Large intestine (tissue), 3 donors: ENCODE data around the gene C1QTNF5. TPM values are rescaled to one million over a fixed set of nuclear protein-coding genes. Genes with fewer than 3 reads are reported as not detected.

ENCODE experiments used
- DNase-seq, 2 donors: peaks; one replicate each; pipeline versions ENCODE4 v3.0.0 to v3.0.0-alpha.2; 2013
- H3K27ac ChIP-seq: one replicate; pipeline ENCODE4 v1.5.1; 2013; ENCODE audit warnings: low read length
- H3K27me3 ChIP-seq: 2 replicates; pipeline ENCODE4 v1.6.1; 2013; ENCODE audit warnings: low read length; ENCODE audit not compliant: control insufficient read depth, insufficient read depth
- H3K36me3 ChIP-seq: 2 replicates; pipeline ENCODE4 v1.6.1; 2013; ENCODE audit warnings: low read length; ENCODE audit not compliant: control insufficient read depth, insufficient read depth
- H3K4me1 ChIP-seq: one replicate; pipeline ENCODE4 v1.6.1; 2013; ENCODE audit warnings: low read length; ENCODE audit not compliant: control insufficient read depth, insufficient read depth
- H3K4me3 ChIP-seq: one replicate; pipeline ENCODE4 v1.5.1; 2013; ENCODE audit warnings: low read length
- H3K9me3 ChIP-seq: one replicate; pipeline ENCODE4 v1.6.1; 2013; ENCODE audit warnings: mild to moderate bottlenecking, low read depth, low read length, moderate library complexity; ENCODE audit not compliant: control insufficient read depth
- WGBS: methylation state at CpG from one replicate; pipeline ENCODE4 v1.1.5; 2013; ENCODE audit warnings: low lambda C conversion rate; ENCODE audit not compliant: insufficient coverage; 5-methylcytosine and 5-hydroxymethylcytosine counted together
- polyA plus RNA-seq: library from polyadenylated mRNA; unstranded; fragments of 120-200 nt; gene quantifications from one replicate; pipeline ENCODE4 v1.2.1, GENCODE V29; 2013

Gene C1QTNF5
- polyA plus RNA-seq, 1 donor, result 19.5 TPM

DNA sequence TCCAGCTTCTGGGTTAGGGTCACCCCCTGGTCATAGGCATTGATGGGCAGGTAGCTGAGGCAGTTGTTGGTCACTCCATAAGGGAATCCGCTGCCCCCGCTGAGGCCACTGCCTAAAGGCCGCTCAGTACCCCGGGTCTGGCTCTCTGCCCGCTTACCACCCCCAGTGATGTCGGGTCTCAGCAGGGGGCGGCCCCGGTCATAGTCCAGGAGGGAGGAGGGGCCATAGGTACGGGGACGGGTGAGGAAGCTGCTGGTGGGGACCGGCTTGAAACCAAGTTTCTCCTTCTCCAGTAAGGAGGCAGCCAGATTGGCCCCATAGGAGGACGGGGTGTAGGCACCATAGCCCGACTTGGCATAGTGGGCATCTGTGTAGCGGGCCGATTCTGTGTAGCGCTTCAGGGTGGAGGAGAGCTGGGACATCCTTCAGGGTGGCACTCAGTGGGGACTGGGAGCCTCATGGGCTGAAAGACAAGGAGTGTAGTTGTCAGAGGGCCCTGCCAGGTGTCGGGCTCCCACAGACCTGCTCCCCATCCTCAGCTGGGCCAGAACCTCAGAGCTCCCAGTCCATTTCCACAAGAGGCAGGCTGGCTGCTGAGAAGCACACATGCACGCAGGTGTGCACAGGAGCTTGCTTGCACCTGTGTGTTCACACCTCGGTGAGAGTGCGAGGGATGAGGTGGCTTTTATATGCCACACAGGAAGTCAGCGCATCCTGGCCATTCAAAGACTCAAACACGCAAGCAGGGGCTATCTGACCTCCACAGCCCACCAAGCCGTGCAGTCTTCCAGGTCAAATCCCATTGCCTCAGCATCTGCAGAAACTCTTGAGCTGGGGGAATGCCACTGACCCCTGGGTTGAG is 32.6 kb upstream of the C1QTNF5 start:
- DNase-seq, result peak in 1 of 2 donors; percentile 61
- no CpG with 5 or more reads among the region's 23 CpGs for WGBS
- Histone ChIP-seq H3K4me3 (no peak overlapping the region), H3K27ac (no peak overlapping the region), H3K9me3 (no peaks in the 10 kb centered on the region), H3K27me3 (no peaks in the 10 kb centered on the region), H3K4me1 (peaks cover 57% of the 10 kb centered on the region), H3K36me3 (no peaks in the 10 kb centered on the region)

DNA sequence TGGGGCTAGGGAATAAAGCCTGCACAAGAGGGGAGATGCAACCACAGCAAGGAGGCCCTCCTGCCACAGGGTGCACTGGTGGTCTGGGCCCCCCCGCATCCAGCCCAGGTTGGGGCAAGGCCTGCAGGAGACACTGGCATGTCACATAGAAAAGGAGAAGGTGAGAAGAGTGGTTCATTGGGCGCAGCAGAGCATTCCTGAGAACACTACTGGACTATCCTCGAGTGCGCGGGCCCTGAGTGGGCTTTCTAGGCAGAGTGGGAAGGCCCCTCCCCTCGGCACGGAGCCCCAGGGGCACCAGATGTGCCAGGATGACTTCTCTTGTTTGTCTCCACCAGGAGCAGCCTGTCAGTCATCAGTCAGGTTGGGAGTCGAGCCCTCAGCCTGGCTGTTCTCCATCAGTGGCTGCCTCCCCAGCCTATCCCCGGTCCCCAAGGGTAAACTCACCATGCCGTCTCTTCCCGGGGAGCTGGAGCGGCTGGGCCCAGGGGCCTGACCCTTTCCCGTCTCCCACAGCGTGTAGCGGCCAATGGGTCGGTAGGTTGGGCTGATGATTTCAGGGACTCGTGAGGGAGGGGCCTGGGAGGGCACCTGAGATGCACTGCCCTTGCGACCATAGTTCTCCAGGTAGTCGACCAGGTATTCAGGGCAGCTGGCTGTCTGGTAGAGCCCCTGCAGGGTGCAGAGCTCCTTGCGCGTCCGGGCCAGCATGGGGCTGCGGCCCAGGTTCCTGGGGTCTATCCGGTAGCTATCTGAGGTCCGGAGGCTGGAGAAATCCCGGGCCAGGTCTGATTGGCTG is 31.8 kb upstream of the C1QTNF5 start:
- Histone ChIP-seq H3K9me3 (no peaks in the 10 kb centered on the region), H3K4me3 (no peak overlapping the region), H3K36me3 (no peaks in the 10 kb centered on the region), H3K27ac (no peak overlapping the region), H3K27me3 (no peaks in the 10 kb centered on the region), H3K4me1 (peaks cover 65% of the 10 kb centered on the region)
- DNase-seq, result no peak
- WGBS, result no CpG with 5 or more reads among the region's 26 CpGs

DNA sequence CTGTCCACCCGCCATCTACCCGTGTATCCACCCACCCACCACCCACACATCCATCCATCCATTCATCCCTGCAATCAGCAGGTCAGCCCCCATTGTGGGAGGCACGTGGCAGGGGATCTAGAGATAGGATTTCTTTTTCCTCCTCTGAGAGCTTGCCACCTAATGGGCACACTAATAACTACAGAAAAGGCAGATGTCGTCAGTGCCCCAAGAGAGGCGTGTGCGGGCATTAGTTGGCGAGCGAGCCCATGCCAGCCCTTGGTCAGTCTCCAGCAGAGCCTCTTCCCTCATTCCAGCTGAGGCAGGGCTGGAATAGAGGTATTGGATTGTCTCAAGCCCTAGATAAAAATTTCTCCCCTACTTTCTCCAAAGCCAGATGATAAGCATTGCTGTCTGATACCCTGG is 31.1 kb upstream of the C1QTNF5 start:
- DNase-seq, result peak in 1 of 2 donors; percentile 29

DNA sequence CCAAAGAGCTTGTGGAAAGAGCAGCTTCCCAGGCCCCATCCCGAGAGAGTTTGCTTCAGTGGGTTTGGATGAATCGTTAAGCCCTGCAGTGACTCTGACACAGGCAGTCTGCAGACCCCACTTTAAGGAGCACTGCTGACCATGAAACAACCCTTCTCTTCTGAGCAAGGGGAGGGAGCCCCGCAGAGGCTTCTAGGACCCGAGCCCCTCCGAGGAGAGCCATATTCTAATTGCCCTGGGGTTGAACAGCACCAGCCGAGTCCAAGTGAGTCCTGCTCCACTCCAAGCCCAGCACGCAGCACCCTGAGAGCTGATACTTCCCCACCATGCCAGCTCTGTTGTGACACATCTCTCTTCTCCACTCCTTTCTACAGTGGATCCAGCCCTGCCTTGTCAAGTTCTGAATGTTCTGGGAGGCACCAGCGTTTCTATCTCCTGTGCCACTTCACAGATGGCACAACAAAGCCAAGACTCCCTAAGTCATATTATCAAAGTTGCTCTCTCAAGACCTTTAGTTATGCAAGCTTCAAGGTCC is 30.5 kb upstream of the C1QTNF5 start:
- Histone ChIP-seq H3K4me1 (peaks cover 78% of the 10 kb centered on the region), H3K4me3 (no peak overlapping the region), H3K27ac (peak overlapping the region; percentile 88), H3K36me3 (no peaks in the 10 kb centered on the region), H3K27me3 (no peaks in the 10 kb centered on the region), H3K9me3 (no peaks in the 10 kb centered on the region)
- no CpG with 5 or more reads among the region's 8 CpGs for WGBS
- no peak for DNase-seq

More for the DNA sequence above, 31.1 kb upstream of the C1QTNF5 start:
- H3K36me3 ChIP-seq, result no peaks in the 10 kb centered on the region
- H3K27me3 ChIP-seq, result no peaks in the 10 kb centered on the region
- H3K4me1 ChIP-seq, result peaks cover 72% of the 10 kb centered on the region
- 40% methylated on average over 1 of the region's 8 CpGs for whole genome bisulfite sequencing
- H3K4me3 ChIP-seq, result no peak overlapping the region
- H3K9me3 ChIP-seq, result no peaks in the 10 kb centered on the region
- H3K27ac ChIP-seq, result no peak overlapping the region

DNA sequence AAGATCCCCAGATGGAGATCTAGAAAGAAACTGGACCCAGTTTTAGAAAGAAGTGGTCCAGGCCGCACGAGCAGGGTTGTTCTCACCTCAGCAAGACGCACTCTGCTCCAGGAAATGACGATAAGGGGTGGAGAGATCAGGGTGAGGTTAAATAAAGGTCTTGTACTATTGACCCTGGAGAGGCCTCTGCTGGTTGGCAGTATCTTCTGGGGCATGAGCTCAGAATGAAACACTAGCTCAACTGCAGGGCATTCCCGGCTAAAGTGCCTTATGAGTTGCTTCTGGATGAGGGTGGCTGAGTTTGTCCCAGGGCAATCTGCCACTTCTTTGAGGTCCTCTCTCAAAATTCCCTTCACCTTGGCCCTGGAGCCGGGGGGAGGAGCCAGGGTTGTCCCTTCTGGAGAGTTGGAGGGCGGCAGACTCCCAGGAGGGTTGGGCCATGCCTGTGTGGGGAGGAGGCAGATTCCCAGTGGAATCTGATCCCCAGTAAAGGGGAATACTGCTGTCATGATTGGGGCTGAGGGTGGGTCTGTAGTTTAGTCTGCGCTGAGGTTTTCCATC is 29.9 kb upstream of the C1QTNF5 start:
- H3K9me3 ChIP-seq, result no peaks in the 10 kb centered on the region
- peak; percentile 89 to 94 for DNase-seq
- H3K27me3 ChIP-seq, result no peaks in the 10 kb centered on the region
- no CpG with 5 or more reads among the region's 8 CpGs for WGBS
- peak overlapping the region; percentile 88 for H3K27ac ChIP-seq
- no peaks in the 10 kb centered on the region for H3K36me3 ChIP-seq
- peaks cover 80% of the 10 kb centered on the region for H3K4me1 ChIP-seq
- no peak overlapping the region for H3K4me3 ChIP-seq

DNA sequence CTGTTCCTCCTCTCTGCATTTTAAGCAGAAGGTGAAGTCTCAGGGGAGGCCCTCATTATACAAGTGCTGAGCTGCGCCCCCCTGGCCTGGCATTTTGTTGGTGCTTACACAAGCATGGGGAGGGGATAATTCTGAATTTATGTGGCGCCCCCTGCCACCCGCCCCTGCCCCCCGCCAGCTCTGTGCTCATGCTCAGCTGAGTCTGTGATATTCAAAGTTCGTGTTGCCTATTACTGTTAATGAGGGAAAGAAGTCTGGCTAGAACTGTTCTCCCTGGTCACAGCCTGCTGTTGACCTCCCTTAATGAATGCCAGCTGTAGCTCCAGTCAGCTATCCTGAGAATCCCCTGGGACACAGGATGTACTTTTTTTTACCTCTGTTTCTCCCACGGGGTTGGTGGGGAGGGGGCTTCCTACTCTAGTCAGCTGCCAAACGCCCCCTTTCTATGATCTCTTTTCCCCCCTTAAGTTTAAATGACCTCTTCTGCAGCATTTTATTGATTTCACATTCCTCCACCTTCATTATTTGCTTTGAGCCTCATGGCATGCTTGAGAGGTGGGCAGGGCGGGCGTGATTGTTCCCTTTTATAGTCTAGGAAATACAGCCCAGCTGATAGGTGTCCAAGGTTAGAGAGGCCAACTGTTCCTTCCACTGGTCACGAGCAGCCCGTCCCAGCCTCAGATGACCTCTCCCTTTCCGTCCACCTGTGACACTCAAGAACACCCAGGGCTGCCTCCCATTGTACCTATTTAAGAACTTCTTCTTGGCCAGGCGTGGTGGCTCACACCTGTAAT is 28.6 kb upstream of the C1QTNF5 start:
- Histone ChIP-seq H3K9me3 (no peaks in the 10 kb centered on the region), H3K4me3 (no peak overlapping the region), H3K4me1 (peaks cover 89% of the 10 kb centered on the region), H3K27me3 (peaks cover 3% of the 10 kb centered on the region), H3K36me3 (no peaks in the 10 kb centered on the region), H3K27ac (peak overlapping the region; percentile 88)
- peak; percentile 66 to 80 for DNase-seq
- 3% methylated on average over 3 of the region's 13 CpGs for WGBS

DNA sequence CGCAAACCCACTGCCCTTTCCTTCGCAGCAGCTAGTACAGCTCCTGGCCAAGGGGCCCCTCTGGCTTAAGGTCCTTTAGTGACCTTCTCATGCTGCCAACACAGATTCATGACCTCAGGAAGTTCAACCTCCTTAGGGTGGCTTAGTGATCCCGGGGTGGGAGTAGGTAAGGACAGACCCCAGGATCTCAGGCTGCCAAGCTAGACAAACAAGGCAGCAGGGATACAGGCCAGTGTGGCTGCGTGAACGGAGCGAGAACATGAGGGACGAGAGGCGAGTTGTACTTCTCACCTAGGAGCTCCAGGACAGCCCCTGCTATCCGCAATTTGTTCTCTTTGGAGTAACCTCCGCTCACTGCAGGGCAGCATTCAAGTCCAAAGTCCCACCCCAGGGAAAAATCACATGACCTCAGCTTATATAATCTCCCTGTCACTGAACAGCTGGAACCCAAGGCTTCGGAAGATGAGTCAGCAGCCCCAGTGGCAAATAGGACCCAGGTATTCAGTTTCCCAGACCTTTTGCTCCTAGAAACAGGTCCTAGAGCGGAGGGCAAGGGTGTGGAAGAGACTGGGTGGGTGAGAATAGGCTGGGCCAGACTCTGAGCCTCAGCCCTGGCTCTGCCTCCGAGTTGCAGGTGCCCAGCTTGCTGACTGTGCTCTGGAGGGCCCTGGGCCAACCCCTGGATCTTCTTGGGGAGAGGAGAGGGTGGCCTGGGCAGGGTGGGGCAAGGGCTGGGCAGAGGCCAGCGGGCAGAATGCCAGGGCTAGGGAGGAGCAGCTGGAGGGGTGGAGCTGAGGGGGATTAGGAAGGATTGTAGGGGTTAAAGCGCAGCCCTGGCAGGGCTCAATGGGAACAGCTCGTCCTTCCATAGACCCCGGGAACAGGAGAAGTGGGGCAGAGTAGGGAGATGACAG is 27.7 kb upstream of the C1QTNF5 start:
- WGBS, result no CpG with 5 or more reads among the region's 17 CpGs

DNA sequence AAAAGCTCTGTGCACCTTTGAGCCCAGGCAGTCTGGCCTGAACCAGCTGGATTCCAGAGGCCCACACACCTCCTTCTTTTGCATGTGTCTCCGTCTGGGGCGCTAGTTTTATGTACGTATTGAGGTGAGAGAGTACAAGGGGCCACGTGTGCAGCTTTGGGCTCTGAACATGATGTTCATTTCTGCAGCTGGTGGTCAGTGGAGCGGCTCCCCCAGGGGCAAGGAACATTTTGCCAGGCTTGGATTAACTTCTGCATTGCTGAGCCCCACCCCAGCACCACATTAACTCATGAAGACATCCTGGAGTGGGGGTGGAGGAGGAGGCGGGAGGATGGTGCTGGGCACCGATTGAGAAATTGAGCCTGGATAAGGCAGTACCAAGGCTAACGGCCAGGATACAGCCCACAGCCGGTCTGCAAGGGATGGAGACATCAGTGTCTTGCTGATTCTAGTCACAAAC is 27.0 kb upstream of the C1QTNF5 start:
- peaks cover 3% of the 10 kb centered on the region for H3K27me3 ChIP-seq
- peaks cover 3% of the 10 kb centered on the region for H3K9me3 ChIP-seq
- no CpG with 5 or more reads among the region's 9 CpGs for WGBS
- peaks cover 87% of the 10 kb centered on the region for H3K4me1 ChIP-seq
- H3K4me3 ChIP-seq, result no peak overlapping the region
- peak; percentile 53 to 59 for DNase-seq
- H3K36me3 ChIP-seq, result no peaks in the 10 kb centered on the region
- H3K27ac ChIP-seq, result peak overlapping the region; percentile 88

More for the DNA sequence above, 27.7 kb upstream of the C1QTNF5 start:
- H3K4me3 ChIP-seq, result no peak overlapping the region
- H3K27ac ChIP-seq, result peak overlapping the region; percentile 88
- H3K9me3 ChIP-seq, result no peaks in the 10 kb centered on the region
- peaks cover 87% of the 10 kb centered on the region for H3K4me1 ChIP-seq
- peak; percentile 94 to 98 for DNase-seq
- H3K27me3 ChIP-seq, result peaks cover 3% of the 10 kb centered on the region
- no peaks in the 10 kb centered on the region for H3K36me3 ChIP-seq
